GM21367 (cell line): ENCODE data around the gene PLIN4.

ENCODE experiments used
- ATAC-seq: cut with Tn5 transposase; IDR thresholded peaks from one replicate; pipeline ENCODE4 v1.9.1; 2021; ENCODE audit not compliant: unreplicated experiment

PLIN4 gene

DNA sequence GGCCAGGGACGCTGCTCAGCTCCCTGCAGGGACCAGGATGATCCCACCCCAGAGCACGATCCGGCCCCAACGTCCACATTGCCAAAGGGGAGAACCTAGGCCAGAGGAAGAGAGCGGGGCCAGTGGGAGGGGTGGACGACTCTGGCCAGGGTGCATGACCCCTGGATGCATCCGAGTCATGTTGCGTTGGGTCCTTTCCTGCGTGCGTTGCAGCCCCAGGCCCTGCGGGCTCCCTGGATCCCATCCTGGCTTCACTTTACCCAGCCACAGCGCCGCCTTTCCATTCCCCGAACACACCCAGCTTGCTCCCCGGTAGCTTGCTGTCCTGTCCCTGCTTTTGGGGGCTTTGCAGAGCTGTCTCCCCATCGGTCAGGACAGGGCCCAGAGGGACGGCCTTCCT lies 10.5 kb downstream of the PLIN4 start:
- ATAC-seq, result no peak

DNA sequence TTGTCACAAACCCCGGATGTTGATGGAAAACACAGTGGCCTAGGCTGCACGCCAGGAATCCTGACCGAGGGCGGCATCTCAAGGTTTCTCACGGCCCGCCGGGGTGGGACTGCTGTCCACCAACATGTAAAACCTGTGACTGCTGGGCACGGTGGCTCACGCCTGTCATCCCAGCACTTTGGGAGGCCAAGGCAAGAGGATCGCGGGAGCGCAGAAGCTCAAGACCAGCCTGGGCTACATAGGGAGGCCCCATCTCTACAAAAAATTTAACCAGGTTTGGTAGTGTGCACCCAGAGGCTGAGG lies 11.2 kb downstream of the PLIN4 start:
- no peak for ATAC-seq

DNA sequence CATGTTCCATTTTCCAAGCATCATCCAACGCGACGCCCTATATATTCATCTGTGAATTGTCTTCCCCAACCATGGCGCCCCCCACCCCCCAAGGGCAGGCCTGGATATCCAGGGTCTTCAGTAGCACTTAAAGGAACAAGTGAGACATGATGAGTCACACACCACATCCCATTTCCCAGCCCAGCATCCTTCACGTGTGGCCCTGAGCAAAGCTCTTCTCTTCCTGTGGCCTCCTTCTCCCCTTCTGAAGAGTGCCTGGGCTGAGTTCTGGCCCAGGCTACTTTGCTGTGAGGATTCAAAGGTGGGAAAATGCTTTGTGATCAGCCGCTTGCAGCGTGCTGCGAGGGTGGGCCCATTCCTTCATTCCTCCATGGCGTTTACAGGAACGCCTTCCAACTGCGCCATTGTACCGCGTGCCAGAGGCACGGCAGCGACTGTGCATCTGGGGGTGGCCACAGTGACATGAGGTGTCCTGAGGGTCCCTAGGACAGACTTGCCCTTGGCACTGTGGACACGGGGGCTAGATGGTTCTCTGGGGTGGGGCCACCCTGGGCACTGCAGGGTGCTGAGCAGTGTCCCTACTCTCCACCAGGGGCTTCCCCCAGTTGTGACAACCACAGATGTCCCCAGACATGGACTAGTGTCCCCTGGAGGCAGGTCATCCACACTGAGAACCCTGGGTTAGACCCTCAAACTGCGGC lies 11.7 kb downstream of the PLIN4 start:
- ATAC-seq, result no peak

DNA sequence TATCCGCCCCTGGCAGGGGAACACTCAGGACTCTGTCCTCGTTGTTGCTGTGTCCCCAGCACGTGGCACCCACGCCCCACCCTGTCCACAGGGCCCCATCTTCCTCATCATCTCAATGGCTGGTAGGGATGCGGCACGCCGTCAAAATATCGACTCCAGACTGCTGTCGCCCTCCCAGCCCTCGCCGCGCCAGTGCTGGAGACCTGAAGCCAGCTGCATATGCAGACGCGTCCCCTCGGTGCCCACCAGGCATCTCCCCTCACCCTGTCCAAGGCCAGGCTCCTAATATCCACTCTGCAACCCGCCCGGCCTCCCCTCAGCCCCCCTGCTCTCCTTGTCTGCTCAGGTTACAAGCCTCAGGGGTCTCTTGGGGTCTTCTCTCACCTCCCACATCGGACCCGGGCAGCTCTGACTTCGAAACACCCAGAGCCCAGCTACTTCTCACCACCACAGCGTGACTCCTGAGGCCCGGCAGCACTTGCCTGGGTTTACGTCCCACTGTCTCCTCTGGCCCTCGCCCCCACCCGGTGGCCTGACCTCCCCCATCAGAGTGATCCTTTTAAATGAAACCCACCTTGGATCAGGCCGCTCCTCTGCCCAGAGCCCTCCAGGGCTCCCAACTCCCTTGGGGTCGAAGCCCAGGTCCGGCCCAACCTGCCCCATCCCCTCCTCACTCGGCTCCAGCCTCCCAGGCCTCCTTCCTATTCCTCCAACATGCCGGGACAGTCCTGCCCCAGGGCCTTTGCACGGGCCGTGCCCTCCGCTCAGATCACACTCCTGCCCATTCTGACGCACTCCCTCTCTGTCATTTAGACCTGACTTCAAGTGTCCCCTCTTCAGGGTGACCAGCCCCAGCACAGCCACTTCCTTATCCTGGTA lies 12.5 kb downstream of the PLIN4 start:
- no peak for ATAC-seq

DNA sequence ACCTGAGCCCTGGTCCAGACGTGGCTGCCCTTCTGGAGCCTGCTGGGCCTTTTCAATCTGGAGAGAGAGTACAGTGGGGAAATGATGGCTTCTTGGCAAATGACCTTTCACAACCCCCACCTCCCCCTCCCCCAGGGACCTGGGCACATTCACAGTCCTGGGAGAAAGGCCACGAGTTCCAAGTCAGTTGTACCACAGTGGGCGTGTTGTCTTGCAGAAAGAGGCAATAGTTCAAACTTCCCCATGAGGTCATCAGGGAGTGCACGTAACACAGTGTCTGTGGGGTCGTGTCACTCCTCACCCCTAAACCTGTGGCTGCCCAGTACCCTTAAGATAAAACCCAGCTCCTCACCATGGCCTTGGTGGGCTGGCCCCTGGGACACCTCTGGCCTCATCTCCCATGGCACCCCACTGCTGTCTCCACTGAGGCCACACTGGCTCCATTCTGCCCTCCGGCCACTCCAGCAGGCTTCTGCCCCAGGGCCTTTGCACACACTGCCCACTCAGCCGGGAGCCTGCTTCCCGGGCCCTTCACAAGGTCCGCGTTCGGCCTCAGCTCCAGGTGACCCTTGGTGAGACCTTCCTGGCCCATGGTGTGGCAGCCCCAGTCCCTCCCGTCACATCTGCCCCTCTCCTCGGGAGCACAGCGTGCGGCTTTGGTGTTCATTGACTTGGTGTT lies 13.3 kb downstream of the PLIN4 start:
- ATAC-seq, result no peak

DNA sequence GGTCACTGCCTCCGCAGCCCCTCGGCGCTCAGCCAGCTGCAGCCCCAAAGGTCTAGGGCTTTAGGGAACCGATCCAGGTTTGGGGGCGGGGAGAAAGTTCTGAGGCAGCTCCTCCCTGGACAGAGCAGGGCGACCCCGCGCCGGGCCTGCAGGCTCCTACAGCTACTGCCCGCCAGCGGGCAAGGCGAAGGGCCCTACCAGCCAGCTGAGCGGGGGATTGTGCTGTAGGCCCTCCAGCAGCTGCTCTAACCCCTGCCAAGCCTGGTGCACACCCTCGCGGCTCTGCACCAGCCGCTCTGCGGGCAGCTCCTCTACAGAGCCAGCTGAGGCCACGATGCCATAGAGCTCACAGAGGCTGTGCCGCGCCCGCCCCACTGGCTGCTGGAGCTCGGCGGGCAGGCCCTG lies 14.0 kb downstream of the PLIN4 start:
- ATAC-seq, result no peak

DNA sequence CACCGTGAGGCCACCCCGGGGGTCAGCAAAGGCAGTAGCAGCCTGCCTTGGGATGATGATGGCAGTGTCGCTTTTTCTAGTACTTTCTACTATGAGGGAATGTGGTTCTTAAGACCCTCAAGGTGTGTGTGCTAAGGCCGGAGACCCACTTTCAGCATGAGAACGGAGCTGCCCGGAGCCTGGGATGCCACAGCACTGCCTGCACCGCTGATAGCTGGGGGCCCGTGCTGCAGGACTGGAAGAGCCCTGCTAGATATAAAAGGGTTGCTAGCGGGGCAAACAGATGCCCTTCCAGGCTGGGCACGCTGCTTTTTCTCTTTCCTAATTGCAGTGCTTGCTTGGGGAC lies 14.5 kb downstream of the PLIN4 start:
- ATAC-seq, result no peak

DNA sequence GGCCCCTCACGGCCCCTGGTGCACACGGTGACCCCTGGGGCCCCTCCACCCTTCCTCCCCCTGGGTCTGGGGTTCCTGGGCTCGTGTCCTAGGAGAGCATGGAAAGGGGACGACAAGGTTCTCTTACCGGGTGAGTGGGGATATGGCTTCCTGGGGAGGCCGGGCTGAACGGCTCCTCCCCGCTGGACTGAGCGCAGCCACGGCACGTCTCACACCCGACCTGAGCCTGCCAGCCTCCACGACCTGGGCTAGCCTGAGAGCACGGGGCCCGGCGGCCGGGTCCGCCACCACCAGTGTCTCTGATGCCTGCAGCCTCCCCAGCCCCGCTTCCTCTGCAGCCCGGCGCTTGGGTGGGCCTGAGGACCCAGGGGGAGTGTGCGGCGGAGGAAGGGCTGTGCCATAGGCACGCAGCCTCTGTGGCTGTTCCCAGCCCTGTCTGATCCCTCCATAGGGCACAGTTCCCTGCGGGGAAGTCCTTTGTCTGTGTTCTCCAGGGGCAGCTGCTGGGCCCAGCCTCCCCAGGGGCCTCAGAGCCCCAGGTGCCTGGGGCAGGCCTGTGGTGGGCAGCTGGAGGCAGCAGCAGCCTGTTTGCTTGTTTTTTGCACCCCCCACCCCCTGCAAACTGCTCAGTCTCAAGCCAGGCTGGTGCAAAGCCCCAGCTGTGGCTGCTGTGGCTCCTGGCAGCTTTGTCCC lies 15.0 kb downstream of the PLIN4 start:
- no peak for ATAC-seq

DNA sequence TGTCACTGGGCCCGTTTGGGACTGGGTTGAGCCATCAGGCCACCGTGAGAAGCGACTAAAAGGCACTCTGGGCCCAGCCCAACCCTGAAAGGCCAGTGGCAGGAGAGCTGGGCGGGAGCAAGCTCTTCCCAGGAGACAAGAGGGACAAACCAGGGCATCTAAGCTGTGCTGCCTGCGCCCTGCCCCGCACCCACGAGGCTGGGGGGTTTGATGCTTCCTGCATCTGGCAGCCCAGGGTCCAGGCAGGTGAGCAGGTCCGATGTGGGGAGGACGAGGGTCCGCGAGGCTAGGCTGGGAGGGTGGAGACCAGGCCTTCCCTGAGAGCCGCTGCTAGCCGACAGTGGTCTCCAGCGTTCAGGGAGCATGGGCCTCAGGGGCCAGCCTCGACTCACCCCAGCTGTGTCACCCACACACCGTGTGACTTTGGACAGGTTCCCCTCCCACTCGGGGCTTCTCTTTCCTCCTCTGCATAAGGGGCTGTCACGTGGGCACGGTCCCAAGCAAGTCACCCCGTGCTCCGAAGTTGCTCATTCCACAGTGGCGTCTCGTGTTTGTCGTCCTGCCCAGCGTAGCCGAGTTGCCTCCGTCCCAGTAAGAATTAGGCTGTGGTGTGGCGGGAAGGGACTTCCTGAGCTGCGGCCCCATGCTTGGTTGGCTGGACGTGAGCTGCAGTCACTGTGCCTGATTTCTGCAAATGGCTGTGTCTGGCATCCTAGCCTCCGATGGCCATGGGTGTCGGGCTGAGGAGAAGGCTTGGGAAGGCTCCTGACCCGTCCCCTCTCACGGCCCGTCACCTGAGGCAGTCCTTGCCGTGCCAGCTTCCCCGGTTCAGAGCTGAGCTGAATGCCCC lies 15.8 kb downstream of the PLIN4 start:
- no peak for ATAC-seq

DNA sequence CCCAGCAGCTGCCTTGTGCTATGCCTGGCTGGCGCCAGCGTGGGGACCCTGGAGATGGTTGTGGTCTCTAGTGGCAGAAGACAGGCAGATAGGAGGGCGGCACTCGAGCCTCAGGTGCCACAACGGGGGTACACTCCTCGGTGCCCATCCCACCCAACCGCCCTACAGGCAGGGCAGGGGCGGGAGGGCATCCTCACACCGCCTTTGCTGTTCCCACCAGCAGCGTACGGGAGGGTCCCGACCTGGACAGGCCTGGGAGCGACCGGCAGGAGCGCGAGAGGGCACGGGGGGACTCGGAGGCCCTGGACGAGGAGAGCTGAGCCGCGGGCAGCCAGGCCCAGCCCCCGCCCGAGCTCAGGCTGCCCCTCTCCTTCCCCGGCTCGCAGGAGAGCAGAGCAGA lies 16.6 kb downstream of the PLIN4 start:
- ATAC-seq, result no peak

DNA sequence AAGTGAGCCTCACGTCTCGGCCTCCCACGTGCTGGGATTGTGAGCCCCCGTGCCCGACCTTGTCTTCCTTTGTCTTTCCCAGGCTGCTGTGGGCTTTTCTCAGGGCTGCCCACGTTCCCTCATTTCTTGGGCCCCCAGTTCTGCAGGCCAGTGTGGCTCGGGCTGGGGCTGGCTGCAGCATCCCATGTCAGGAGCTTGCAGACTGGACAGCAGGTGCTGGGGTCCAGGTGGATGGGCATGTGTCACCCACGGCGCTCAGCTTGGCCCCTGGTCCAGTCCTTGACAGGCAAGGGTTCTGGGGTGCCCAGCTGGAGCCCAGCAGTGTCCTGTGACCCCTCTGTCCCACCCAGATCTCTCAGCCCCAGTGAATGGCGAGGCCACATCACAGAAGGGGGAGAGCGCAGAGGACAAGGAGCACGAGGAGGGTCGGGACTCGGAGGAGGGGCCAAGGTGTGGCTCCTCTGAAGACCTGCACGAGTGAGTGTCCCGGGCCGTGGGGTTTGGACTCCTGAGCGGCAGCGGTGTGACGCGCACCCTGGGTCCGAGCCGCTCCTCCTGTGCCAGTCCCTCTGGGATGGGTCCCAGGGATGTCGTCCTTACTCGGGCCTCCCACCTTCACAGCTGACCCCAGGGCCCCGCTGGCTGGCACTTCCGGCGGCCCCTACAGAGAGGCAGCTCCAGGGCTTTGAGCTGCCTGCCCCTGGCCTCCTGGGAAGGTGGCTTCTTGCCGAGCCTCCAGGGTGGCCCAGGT lies 17.3 kb downstream of the PLIN4 start:
- no peak for ATAC-seq

DNA sequence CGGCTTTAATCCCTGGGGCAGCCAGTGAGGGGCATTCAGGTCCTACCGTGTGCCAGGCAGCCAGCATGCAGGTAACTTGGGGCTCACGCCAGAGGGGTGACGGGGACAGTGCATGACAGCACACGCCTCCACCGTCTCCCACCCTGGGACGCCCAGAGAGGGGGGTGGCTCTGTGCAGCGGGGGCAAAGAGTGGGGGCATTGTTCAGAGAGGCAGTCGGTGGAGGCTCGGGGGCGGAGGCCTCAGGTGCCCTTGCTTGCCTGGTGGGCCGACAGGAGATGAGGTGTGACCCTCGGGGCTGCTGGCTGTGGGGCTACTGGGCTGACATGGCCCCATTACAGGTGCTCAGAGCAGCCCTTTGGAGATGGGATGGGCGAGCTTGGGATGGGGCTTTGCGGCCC lies 18.4 kb downstream of the PLIN4 start:
- ATAC-seq, result no peak

DNA sequence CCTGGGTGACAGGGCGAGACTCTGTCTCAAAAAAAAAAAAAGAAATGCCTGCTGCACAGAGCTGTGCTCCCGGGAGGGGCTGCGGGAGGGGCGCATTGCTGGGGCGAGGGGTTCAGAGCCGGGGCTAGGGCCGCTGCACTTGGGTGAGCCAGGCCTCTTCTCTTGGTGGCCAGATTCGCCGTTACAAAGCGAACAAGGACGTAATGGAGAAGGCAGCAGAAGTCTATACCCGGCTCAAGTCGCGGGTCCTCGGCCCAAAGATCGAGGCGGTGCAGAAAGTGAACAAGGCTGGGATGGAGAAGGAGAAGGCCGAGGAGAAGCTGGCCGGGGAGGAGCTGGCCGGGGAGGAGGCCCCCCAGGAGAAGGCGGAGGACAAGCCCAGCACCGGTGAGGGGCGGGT lies 19.0 kb downstream of the PLIN4 start:
- no peak for ATAC-seq

DNA sequence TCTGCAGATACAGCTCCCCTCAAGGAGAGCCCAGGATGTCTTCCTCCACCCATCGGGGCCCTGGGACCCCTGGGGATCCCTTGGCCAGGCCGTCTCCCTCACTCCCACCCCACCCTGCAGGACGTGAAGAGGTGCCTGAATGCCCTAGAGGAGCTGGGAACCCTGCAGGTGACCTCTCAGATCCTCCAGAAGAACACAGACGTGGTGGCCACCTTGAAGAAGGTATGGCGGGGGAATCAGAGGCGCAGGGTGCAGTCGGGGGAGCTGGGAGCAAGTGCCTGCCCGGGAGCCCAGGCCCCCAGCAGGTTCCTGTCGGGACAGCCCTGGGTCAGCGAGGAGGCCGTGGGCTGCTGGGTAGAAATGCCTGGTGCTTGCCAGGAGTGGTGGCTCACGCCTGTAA lies 19.6 kb downstream of the PLIN4 start:
- no peak for ATAC-seq

DNA sequence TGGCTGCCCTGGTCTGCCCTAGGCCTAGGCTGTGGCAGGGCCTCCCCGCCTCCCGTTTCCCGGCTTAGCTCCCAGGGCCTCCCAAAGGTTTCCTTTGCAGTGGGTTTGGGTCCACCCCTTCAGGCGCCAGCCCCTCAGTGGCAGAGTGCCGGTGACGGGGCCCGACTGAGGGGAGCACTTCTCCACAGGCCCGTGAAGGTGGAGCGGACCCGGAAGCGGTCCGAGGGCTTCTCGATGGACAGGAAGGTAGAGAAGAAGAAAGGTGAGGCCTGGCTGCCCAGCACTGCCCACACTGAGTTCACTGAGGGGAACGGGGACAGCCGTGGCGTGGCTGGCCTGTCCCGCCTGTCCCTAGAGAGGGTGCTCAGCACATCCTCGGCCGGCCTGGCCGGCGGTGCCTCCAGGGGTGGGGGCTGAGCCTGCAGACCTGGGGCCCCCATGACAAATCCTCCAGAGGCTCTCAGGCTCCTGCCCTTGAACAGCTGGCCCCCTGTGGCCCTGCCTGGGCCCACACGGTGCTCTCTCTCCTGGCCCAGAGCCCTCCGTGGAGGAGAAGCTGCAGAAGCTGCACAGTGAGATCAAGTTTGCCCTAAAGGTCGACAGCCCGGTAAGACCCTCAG lies 20.4 kb downstream of the PLIN4 start:
- ATAC-seq, result no peak

DNA sequence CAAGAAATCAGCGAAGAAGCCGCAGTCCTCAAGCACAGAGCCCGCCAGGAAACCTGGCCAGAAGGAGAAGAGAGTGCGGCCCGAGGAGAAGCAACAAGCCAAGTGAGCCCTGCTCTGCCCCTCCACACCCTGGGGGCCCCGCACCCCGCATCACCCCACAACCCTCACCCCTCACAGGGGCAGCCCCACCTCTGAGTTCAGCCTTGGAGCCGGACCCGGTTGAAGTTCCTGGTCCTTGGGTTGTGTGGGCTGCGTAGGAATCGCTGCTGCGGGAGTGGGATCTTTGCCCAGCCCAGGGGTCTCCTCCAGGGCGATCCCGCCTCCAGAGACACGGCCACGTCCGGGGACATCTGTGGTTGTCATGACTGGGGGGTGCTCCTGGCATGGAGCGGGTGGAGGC lies 22.0 kb downstream of the PLIN4 start:
- ATAC-seq, result no peak

DNA sequence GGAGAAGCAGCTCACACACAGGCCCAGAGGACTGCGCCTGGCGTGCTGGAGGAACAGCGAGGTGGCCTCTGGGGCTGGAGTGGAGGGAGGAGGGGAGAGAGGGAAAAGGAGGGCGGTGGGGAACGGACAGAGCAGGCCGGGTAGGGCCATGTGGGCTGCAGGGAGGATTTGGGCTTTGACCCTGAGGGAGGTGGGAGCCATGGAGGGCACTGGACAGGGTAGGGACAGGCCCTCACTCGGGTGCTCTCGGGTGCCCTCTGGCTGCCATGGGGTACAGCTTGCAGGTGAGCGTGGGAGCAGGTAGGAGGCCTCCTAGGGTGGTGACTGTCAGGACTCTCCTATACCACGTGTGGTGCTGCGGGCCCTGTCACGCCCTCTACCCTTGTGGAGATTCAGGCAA lies 22.8 kb downstream of the PLIN4 start:
- ATAC-seq, result no peak

DNA sequence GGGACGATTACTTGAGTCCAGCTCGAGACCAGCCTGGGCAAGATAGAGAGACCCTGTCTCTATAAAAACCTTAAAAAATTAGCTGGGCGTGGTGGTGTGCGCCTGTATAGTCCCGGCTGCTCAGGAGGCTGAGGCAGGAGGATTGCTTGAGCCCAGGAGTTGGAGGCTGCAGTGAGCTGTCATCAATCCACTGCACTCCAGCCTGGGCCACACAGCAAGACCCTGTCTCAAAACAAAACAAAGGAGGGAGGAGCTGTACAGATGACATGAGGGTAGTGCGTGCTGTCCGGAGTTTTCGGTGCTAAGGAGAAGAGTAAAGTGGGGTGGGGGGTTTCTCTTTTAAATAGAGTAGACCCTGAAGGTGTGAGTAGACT lies 23.6 kb downstream of the PLIN4 start:
- ATAC-seq, result no peak

DNA sequence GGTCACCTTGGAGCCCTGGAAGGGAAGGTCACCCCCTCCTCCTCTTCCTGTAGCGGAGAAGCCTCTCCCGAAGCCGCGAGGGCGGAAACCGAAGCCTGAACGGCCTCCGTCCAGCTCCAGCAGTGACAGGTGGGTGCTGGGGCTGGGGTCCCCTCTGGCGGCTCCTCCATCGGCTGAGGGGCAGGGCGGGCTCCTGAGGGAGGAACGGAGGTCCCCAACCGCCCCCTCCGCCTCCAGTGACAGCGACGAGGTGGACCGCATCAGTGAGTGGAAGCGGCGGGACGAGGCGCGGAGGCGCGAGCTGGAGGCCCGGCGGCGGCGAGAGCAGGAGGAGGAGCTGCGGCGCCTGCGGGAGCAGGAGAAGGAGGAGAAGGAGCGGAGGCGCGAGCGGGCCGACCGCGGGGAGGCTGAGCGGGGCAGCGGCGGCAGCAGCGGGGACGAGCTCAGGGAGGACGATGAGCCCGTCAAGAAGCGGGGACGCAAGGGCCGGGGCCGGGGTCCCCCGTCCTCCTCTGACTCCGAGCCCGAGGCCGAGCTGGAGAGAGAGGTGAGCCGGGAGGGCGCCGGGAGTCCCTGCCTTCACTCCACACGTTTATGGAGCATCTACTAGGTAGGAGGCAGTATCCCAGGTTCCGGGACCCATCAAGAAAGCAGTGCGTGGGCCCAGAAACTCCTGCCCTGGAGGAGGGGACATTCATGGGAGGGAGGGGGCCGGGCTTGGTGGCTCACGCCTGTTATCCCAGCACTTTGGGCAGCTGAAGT lies 24.2 kb downstream of the PLIN4 start:
- ATAC-seq, result no peak
